Measurements from ENCODE around the gene NMNAT3. TPM values are rescaled to one million over a fixed set of nuclear protein-coding genes. Genes with fewer than 3 reads are reported as not detected.

NMNAT3 gene
- total RNA-seq, 1 donor from 2014 or later = 0.95 TPM

DNA sequence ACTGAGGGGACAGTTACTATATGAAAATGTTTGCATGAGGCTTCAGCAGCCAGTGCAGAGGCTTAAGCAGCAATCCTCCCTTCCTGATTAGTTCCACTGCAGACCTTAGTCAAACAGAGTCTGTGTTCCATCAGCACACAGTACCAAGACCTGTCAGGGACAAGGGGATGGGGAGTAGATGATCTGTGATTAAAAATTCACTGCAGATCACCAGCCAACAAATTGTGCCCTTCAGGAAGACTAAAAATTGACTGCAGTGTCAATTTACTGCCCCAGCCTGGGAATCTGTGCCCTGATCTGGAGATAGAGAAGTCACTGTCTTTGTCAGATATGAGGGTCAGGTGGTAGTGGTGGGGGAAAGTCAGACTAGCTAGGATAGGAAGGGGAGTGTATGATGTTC, 13.8 kb upstream of the NMNAT3 start:
- Histone ChIP-seq H3F3A (ENCODE audit: low read depth) (peaks cover 4% of the 10 kb centered on the region), H3K27me3 (no peaks in the 10 kb centered on the region), H3K36me3 (no peaks in the 10 kb centered on the region), H4K20me1 (ENCODE audit: low read depth) (no peaks in the 10 kb centered on the region), H3K4me2 (no peak overlapping the region), H3K4me3 (no peak overlapping the region), H2AFZ (replicated peaks) (peak overlapping the region; percentile 14), H3K9ac (no peak overlapping the region), H3K9me3 (ENCODE audit: low read depth) (no peaks in the 10 kb centered on the region), H3K27ac (no peak overlapping the region), H3K4me1 (peaks cover 29% of the 10 kb centered on the region), H3K79me2 (ENCODE audit: low read depth) (no peaks in the 10 kb centered on the region)
- no peak overlapping the region for H3K27ac Mint-ChIP-seq
- no peaks in the 10 kb centered on the region for H3K36me3 Mint-ChIP-seq
- no peak for TF ChIP-seq EZH2 (IDR thresholded peaks at IDR 0.05)
- TF ChIP-seq EZH2phosphoT487 (IDR thresholded peaks at IDR 0.05) = no peak
- TF ChIP-seq, protein P1, sequence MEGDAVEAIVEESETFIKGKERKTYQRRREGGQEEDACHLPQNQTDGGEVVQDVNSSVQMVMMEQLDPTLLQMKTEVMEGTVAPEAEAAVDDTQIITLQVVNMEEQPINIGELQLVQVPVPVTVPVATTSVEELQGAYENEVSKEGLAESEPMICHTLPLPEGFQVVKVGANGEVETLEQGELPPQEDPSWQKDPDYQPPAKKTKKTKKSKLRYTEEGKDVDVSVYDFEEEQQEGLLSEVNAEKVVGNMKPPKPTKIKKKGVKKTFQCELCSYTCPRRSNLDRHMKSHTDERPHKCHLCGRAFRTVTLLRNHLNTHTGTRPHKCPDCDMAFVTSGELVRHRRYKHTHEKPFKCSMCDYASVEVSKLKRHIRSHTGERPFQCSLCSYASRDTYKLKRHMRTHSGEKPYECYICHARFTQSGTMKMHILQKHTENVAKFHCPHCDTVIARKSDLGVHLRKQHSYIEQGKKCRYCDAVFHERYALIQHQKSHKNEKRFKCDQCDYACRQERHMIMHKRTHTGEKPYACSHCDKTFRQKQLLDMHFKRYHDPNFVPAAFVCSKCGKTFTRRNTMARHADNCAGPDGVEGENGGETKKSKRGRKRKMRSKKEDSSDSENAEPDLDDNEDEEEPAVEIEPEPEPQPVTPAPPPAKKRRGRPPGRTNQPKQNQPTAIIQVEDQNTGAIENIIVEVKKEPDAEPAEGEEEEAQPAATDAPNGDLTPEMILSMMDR (IDR thresholded peaks at IDR 0.05) = no peak
- H3K4me1 Mint-ChIP-seq = peaks cover 41% of the 10 kb centered on the region
- H3K27me3 Mint-ChIP-seq (ENCODE audit: insufficient read depth, low read depth) = peaks cover 2% of the 10 kb centered on the region
- H3K9me3 Mint-ChIP-seq = no peaks in the 10 kb centered on the region
- no peak for DNase-seq (ENCODE audit: low spot score)
- H3K4me3 Mint-ChIP-seq = no peak overlapping the region

DNA sequence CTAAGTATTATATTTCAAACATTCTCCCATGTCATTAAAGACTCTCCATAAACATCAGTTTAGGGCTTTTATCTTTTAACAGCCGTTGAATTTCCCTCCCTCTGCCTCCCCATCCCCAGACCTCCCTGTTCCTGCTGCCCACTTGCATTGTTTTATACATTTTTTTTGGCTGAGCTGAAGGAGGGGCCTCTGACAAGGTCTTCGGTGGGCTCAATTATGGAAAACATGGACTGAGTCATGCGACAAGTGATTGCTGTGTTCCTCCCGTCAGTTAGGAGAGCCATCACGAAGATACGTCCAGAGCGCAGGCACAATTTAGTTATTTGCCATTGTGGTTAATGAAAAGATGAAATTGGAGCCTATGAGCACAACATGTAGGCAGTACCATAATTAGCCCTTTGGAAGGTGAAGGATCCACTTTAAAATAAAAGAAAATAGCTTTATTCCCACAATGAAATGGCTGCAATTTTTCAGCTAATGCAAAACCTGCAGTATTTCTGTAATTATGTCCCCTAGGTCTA, 12.0 kb upstream of the NMNAT3 start:
- Mint-ChIP-seq H3K27me3 (ENCODE audit: insufficient read depth, low read depth) (peaks cover 2% of the 10 kb centered on the region), H3K9me3 (peaks cover 3% of the 10 kb centered on the region), H3K4me3 (no peak overlapping the region), H3K36me3 (no peaks in the 10 kb centered on the region), H3K4me1 (peaks cover 30% of the 10 kb centered on the region), H3K27ac (no peak overlapping the region)
- Histone ChIP-seq H3K4me1 (peaks cover 30% of the 10 kb centered on the region), H2AFZ (replicated peaks) (no peak overlapping the region), H3K4me2 (peak overlapping the region; percentile 51), H3K27ac (no peak overlapping the region), H3K36me3 (no peaks in the 10 kb centered on the region), H4K20me1 (ENCODE audit: low read depth) (no peaks in the 10 kb centered on the region), H3K9ac (no peak overlapping the region), H3F3A (ENCODE audit: low read depth) (peaks cover 4% of the 10 kb centered on the region), H3K9me3 (ENCODE audit: low read depth) (no peaks in the 10 kb centered on the region), H3K4me3 (no peak overlapping the region), H3K79me2 (ENCODE audit: low read depth) (no peaks in the 10 kb centered on the region), H3K27me3 (no peaks in the 10 kb centered on the region)
- no peak for DNase-seq (ENCODE audit: low spot score)
- no peak for TF ChIP-seq EZH2phosphoT487 (IDR thresholded peaks at IDR 0.05)
- TF ChIP-seq EZH2 (IDR thresholded peaks at IDR 0.05) = no peak
- TF ChIP-seq, protein P1 (IDR thresholded peaks at IDR 0.05) = no peak

DNA sequence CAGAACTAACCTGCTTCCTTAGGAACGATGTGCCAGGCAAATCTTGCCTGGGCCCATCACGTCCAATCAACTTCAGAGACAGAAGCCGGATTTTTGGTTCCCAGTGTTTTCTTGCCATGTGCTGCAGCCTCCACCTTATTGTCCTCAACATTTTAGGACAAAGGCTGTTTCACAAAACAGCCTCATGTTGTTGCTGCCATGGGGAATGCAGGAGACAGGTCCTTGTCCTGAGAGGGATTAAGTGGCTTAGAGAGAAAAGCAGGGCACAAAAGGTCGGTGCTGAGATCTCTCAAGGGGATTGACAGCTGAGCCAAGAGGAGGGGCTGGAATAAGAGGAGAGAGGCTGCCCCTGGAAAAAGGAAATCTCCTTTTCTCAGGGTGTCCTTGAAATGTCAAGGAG, 11.3 kb upstream of the NMNAT3 start:
- no peaks in the 10 kb centered on the region for H3K36me3 ChIP-seq
- Mint-ChIP-seq H3K27me3 (ENCODE audit: insufficient read depth, low read depth) (peaks cover 2% of the 10 kb centered on the region), H3K4me3 (peak overlapping the region; percentile 11), H3K36me3 (no peaks in the 10 kb centered on the region), H3K27ac (no peak overlapping the region), H3K9me3 (peaks cover 3% of the 10 kb centered on the region), H3K4me1 (peaks cover 27% of the 10 kb centered on the region)
- H3K27ac ChIP-seq = no peak overlapping the region
- H3K9ac ChIP-seq = no peak overlapping the region
- peak; percentile 95 for DNase-seq (ENCODE audit: low spot score)
- peaks cover 30% of the 10 kb centered on the region for H3K4me1 ChIP-seq
- H3K9me3 ChIP-seq (ENCODE audit: low read depth) = no peaks in the 10 kb centered on the region
- H3K27me3 ChIP-seq = no peaks in the 10 kb centered on the region
- H3K4me3 ChIP-seq = no peak overlapping the region
- no peaks in the 10 kb centered on the region for H4K20me1 ChIP-seq (ENCODE audit: low read depth)
- H2AFZ ChIP-seq (replicated peaks) = no peak overlapping the region
- TF ChIP-seq, protein P1 (IDR thresholded peaks at IDR 0.05) = no peak
- TF ChIP-seq EZH2phosphoT487 (IDR thresholded peaks at IDR 0.05) = no peak
- no peak for TF ChIP-seq EZH2 (IDR thresholded peaks at IDR 0.05)
- H3K4me2 ChIP-seq = peak overlapping the region; percentile 66
- H3F3A ChIP-seq (ENCODE audit: low read depth) = peaks cover 4% of the 10 kb centered on the region
- H3K79me2 ChIP-seq (ENCODE audit: low read depth) = no peaks in the 10 kb centered on the region

All from neural progenitor cell (in vitro differentiated cells).